ENCODE results near the gene CUL4A. TPM values are rescaled to one million over a fixed set of nuclear protein-coding genes. Genes with fewer than 3 reads are reported as not detected.

Gene CUL4A
- polyA plus RNA-seq, 1 of the 3 experiments (the other 2 are of a cell fraction): 51.2 TPM

- TF ChIP-seq NRF1 (IDR thresholded peaks at IDR 0.05; ENCODE audit: low read depth, low read length): no peak
- TF ChIP-seq FOSL2 (IDR thresholded peaks at IDR 0.05; ENCODE audit: borderline replicate concordance, low read depth): no peak
- no peak for TF ChIP-seq MAX (IDR thresholded peaks at IDR 0.05; ENCODE audit: low read depth)
- TF ChIP-seq FOXJ3 (CRISPR knock-in tag; IDR thresholded peaks at IDR 0.05): no peak
- no peak for TF ChIP-seq GATA2 (CRISPR knock-in tag; IDR thresholded peaks at IDR 0.05)
- no peak for TF ChIP-seq POLR2AphosphoS5 (IDR thresholded peaks at IDR 0.05; ENCODE audit: low read depth, low read length)
- no peak for TF ChIP-seq YY1 (IDR thresholded peaks at IDR 0.05; ENCODE audit: low read depth)
- no peak for TF ChIP-seq ELF1 (IDR thresholded peaks at IDR 0.05)
- no peak for TF ChIP-seq NFIC (IDR thresholded peaks at IDR 0.05; ENCODE audit: borderline replicate concordance)
- no peak for TF ChIP-seq ZBTB33 (IDR thresholded peaks at IDR 0.05; ENCODE audit: borderline replicate concordance, low read depth)
- TF ChIP-seq SMC3 (IDR thresholded peaks at IDR 0.05; ENCODE audit: low read depth, low read length): no peak
- no peak for TF ChIP-seq RXRA (IDR thresholded peaks at IDR 0.05; ENCODE audit: borderline replicate concordance, low read depth)
- no peak for TF ChIP-seq USF1 (IDR thresholded peaks at IDR 0.05; ENCODE audit: borderline replicate concordance, low read depth)
- no peak for TF ChIP-seq RAD21 (IDR thresholded peaks at IDR 0.05; ENCODE audit: low read length)
- TF ChIP-seq JUND (IDR thresholded peaks at IDR 0.05): no peak
- TF ChIP-seq EZH2phosphoT487 (IDR thresholded peaks at IDR 0.05; ENCODE audit: borderline replicate concordance, low read depth): no peak
- Histone ChIP-seq H3K27ac (ENCODE audit: low read depth in 2 of 2, low read length in 1 of 2) (no peak overlapping the region), H3K36me3 (replicated peaks in 1 of 2; ENCODE audit: control insufficient read depth in 1 of 2, insufficient read depth in 2 of 2, low read length in 1 of 2) (peaks cover 19 to 24% of the 10 kb centered on the region in 2 experiments), H3K9ac (no peak overlapping the region), H3K9me2 (no peaks in the 10 kb centered on the region), H3K4me2 (no peak overlapping the region), H3K4me1 (ENCODE audit: control insufficient read depth in 1 of 2, insufficient read depth in 2 of 2, low read depth in 1 of 2, low read length in 1 of 2) (no peaks in the 10 kb centered on the region), H3K79me2 (ENCODE audit: insufficient read depth) (no peaks in the 10 kb centered on the region), H3K27me3 (ENCODE audit: insufficient read depth) (no peaks in the 10 kb centered on the region), H2AFZ (ENCODE audit: low read depth) (no peak overlapping the region), H3F3A (replicated peaks; ENCODE audit: insufficient read depth) (no peaks in the 10 kb centered on the region), H3K9me3 (no peaks in the 10 kb centered on the region), H4K20me1 (ENCODE audit: insufficient read depth) (no peaks in the 10 kb centered on the region), H3K4me3 (ENCODE audit: low read depth in 2 of 2, low read length in 1 of 2) (no peak overlapping the region)
- ChIA-PET POLR2A (no interaction called here), CTCF (interaction anchor here (1.0 to 1.3 kb wide), 2 partner anchors 28 to 289 kb away, joined by 3 to 4 read pairs; no protein-coding TSS in a partner anchor)
- DNase-seq: no peak
- 94% methylated on average over 13 of the region's 13 CpGs for WGBS (ENCODE audit: low lambda C conversion rate)
Observed at GRCh38 chr13:113169277-113170272, 39.8 kb upstream of the CUL4A start.
